GM18505 (cell line): ENCODE data around the gene SEBOX.

Experiments used
- ATAC-seq: cut with Tn5 transposase; IDR thresholded peaks from one replicate; pipeline ENCODE4 v1.9.1; 2021; ENCODE audit not compliant: unreplicated experiment
- POLR2A ChIP-seq: IDR thresholded peaks from 4 replicates; pipeline ENCODE4 v1.6.1; 2011; ENCODE audit warnings: borderline replicate concordance; ENCODE audit not compliant: insufficient read depth, insufficient read length; ENCODE audit errors: extremely low read depth

Gene SEBOX

DNA sequence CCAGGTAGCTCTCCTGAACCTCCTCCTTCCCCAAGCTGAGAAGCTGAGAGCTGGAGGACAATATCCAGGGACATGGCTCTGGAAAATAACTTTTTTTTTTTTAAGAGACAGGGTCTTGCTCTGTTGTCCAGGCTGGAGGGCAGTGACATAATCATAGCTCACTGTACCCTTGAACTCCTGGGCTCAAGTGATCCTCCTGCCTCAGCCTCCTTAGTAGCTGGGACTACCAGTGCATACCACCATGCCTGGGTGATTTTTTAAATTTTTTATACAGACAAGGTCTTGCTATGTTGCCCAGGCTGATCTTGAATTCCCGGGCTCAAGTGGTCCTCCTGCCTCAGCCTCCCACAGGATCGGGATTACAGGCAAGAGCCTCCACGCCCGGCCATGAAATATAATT, 34.8 kb upstream of the SEBOX start:
- ATAC-seq = no peak
- no peak for TF ChIP-seq POLR2A

DNA sequence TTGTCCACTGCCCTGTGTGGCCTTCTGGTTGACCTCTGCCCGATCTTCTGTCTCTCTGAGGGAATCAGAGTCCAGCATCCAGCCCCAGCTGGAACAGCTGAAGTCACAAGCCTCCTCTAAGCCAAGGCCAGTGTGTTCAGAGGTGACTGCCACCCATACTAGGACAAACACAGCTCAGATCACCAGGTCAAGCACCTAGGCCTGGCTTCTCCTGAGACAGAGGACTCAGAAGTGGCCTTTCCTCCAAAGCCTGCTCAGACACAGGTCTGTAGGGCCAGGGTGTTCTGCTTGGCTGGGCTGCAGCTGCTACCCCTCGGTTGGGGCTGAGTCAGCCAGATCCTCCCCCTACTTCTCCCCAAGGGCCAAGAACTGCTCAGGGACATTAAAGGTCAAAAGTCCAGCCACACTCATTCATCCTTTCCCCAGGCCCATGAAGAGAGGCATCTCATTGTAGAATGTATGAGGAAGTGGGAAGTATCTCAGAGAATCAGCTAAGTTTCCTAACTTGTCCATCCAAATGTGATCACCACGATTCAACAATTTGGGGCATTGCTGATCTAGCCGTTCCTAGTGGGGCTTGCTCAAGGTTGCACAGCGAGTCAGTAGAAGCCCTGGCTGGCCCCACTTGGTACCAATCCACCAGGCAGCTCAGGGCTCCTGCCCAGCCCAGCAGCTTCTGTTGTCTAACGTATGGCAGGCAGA, 33.4 kb upstream of the SEBOX start:
- no peak for TF ChIP-seq POLR2A
- ATAC-seq = no peak

DNA sequence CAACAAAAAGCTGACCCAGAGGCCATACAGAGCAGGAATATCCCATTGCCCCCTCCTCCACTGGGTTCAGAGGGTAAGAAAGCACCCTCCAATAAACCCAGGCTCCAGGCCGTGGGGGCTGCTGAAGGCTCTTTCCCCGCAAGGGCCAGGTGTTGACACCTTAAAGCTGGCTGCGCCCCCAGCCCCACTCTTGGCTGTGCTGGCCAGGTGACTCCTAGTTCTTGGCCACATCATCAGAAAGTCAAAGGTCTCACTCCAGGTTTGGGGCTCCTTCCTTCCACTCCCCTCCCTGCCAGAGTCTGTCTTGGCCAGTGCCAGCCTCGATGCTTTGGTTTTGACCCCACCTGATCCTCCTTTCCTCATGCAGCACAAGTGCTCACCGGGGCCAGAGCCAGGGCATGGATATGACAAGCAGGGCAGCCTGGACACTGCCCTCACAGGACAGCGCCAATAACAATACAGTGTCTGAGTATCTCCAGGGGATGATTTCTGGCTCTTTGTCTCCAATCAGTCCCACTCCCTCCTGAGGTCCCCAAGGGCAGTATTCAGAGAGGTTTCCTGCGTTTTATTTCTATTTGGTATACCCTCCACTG, 32.8 kb upstream of the SEBOX start:
- no peak for ATAC-seq
- no peak for TF ChIP-seq POLR2A

DNA sequence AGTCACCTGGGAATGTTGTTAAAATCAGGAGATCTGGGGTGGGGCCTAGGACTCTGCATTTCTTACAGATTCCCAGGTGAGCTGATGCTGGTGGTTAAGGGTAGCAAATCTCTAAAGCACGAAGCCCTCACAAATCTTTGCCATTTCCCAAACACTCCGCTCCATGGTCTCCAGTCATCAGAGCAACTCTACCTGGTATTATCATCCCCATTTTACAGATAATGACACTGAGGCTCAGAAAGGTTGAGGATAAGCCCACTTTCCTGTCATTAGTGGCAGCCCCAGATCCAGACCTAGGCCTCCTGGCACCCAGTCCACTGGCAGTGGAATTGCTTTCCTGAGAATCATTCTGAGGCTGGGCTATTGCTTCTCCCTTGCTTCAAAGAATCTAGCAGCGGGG, 32.3 kb upstream of the SEBOX start:
- ATAC-seq = no peak
- TF ChIP-seq POLR2A = no peak

DNA sequence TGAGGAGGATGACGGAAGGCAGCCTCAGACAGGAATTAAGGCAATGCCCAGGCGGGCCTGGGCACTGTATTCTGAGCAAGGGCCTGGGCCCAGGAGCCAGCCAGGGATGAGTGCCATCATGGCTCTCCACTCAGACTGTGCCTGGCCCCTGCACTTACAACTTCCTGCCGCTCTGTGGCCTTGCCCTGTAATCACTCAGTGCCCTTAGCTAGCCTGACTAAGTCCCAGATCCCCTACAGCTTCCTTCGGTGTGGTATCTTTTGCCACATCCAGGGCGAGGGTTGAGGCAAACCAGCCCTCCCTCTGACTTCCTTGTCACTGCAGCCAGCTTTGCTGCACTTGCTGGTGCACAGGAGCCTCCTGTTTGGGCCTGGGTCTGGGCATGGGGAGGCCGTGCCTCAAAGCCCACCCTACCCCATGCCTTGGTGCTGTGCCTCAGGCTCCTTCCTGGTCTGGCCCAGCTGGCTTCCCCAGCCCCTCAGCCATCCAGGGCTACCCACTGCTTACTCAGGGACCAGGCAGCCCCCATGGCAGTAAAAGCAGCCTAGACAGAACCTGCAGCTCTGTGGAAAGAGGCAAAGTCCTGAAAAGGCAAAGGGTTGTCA, 31.7 kb upstream of the SEBOX start:
- no peak for TF ChIP-seq POLR2A
- ATAC-seq = no peak

DNA sequence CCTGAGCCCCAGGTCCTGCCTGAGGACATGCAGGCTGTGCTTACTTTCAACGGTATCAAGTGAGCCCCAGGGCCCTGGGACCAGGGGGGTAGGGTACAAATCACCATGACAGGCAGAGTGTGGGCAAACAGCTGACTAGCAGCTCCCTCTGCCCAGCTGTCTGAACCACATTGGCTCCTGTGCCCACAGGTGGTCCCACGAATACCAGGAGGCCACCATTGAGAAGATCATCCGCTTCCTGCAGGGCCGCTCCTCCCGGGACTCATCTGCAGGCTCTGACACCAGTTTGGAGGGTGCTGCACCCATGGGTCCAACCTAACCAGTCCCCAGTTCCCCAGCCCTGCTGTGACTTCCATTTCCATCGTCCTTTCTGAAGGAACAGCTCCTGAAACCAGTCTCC, 31.0 kb upstream of the SEBOX start:
- ATAC-seq = no peak
- no peak for TF ChIP-seq POLR2A

DNA sequence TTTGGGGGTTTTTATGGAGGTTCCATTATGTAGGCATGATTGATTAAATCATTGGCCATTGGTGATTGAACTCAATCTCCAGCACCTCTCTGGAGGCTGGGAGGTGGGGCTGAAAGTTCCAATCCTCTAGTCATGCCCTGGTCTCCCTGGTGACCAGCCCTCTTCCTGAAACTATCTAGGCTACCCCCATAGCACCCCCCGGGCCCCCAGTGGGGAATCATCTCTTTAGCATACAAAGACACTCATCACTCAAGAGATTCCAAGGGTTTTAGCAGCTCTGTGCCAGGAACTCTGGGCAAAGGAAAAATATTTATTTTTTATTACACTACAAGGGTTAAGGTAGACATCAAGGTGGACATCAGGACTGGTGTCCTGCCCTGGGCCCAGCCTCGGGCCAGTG, 30.4 kb upstream of the SEBOX start:
- no peak for ATAC-seq
- TF ChIP-seq POLR2A = no peak

DNA sequence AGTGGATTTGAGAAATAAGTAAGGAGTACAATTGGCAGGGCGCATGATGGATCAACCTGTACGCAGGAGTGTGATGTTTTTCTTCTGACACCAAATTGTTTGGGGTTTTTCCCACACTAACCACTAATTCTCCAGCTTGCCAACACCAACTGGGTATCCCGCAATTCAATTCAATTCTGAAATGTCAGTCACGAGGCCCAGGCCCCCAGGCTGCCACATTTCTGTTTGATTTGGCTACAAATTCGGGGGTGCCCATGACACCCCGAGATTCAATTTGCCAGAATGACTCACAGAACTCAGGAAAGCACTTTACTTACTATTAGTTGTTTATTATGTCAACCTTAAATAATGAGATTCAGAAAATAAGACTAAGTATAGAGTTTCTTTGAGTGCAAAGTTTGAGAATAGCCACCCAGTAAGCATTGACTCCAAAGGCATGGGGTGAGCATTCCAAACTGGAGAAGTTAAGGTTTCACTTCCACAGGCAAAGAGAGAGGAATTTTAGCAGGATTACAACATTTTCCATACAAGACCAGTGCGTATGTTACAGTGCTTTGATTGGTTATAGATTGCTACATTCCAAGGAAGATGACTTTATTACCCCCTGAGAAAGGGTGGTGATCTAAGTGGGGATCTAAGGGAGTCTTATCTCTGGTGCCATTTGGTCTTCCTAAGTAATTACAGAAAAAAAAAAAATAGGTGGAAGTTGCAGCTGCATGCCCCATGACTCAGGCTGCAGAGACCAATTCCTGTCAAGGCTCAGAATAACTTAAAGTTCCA, 29.5 kb upstream of the SEBOX start:
- no peak for TF ChIP-seq POLR2A
- no peak for ATAC-seq

DNA sequence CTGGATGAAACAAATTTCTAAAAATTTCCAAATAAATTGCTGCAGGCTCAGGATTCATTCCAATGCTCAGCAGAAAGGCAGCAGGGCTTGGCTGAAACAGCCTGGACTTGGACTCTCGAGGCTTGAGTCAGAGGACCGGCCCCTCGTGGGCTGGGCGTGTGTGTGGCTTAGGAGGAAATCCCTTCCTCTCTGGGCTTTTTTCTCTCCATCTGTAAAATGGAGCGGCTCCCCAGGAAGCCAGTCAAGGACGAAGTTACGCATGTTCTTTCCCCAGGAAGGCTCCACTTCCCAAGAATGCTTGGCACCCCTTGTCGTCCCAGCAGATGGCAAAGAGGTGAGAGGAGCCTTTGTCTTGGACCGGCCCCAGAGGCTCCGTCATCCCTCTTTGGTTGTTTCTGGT, 27.5 kb upstream of the SEBOX start:
- ATAC-seq = no peak
- TF ChIP-seq POLR2A = no peak

DNA sequence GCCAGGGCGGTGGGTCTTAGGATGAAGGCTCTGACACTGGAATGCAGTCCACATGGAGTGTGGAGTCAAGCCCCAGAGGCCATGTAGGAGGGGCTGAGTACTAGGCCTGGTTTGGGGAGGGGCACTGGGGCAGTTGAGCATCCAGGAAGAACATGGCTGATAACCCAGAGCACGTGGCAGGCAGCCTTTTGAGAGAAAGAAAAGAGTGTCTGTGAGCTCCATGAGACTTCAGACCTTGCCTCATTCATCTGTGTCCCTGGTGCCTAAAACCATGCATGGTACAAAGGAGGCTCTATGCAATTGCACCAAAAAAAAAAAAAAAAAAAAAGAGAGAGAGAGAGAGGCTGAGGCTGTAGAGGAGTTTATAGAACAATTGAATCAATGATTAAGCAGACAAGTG, 26.4 kb upstream of the SEBOX start:
- TF ChIP-seq POLR2A = no peak
- no peak for ATAC-seq

DNA sequence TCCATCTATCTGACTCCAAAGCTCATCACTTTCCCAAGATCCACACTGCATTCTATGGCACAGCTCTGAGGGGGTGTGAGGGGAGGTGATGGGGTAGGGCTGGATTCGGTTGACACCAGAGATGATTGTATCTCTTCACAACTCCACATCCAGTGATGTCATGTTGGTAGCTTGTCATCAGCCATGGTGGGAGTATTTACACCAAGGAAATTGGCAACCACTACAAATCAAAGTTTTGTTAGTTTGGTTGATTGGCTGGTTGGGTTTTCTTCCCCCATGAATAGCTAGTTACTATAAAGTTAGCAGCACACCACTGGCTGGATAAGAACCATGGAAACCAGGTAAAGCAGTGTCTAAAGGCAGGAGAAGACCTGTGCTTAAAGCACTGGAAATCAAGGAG, 26.0 kb upstream of the SEBOX start:
- TF ChIP-seq POLR2A = no peak
- ATAC-seq = no peak

DNA sequence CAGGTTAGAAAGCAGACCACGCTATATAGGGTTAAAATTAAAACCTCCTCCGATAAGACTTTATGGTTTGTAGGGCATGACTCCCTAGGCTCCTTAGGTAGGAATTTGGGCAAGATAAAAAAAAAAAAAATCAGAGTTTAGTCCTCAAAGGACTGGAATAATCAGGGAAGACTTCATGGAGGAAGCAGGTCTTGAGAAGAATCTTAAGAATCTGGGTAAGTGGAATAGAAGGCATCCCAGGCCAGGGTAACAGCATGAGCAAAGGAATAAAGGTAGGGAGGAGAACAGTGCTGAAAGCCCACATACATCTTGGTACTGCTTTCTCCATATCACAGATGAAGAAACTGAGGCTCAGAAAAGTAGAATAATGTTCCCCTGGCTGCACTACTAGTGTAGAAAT, 25.6 kb upstream of the SEBOX start:
- no peak for ATAC-seq
- TF ChIP-seq POLR2A = no peak

DNA sequence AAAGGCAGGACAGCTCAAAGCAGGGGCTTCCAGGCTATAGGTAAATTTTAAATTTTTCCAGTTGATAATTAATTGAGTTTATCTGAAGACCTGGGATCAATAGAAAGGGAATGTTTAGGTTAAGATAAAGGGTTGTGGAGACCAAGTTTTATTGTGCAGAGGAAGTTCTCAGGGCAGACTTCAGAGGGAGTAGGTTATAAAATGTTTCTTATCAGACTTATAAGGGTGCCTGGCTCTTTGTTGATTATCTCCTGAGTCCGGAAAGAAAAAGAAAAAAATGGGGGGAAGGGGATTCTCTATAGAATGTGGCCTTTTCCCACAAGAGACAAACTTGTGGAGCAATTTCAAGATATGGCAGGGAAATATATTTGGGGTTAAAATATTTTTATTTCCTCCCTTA, 25.1 kb upstream of the SEBOX start:
- TF ChIP-seq POLR2A = no peak
- no peak for ATAC-seq

DNA sequence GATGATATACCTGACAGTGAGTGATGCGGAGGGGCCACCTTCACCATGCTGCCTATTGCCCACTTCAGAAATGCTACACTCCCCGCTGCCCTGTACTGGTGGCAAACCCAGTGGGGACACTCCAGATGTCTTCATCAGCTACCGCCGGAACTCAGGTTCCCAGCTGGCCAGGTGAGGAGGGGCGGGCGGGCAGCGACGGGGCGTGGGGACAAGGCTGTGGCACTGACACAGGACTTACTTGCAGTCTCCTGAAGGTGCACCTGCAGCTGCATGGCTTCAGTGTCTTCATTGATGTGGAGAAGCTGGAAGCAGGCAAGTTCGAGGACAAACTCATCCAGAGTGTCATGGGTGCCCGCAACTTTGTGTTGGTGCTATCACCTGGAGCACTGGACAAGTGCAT, 23.1 kb upstream of the SEBOX start:
- TF ChIP-seq POLR2A = no peak
- no peak for ATAC-seq

DNA sequence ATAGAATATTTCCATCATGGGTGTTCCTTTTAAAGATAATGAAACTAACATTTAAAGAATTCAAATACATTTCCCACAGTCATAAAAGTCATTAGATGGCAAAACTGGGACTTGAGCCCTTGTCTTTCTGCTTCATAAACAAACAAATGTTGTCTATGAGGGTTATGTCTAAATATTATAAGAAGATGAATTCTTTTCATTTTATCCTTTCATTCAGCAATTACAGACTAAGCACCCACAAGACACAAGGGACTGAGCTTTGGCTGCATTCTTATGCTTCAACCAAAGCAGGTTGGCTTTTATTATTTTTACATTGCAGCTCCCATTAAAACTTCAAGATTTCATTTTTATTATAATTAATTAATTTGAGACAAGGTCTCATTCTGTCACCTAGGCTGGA, 21.4 kb upstream of the SEBOX start:
- ATAC-seq = no peak
- no peak for TF ChIP-seq POLR2A

DNA sequence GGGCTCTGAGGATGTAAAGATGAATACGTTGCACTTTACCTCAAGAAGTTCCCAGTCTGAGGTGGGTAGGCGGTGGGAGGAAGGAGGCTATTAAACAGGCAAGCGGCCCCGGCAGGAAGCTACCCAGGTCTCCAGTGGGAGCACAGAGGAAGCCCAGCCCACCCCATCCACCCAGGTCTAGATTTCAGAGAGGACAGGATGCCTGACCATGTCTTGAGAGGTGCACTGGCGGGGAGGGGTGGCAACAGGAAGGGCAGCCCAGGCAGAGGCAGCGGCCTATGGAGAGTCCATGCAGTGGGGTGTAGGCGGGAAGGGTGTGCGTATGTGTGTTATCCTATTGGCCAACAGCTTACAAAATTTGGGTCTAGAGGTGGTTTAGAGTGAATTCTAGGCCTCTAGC, 20.4 kb upstream of the SEBOX start:
- ATAC-seq = no peak
- no peak for TF ChIP-seq POLR2A
